GM12872 (cell line): Measurements from ENCODE around the gene RUNX3.

Experiments
- CTCF ChIP-seq: IDR thresholded peaks from 3 replicates; pipeline ENCODE4 v1.5.1; 2011; ENCODE audit warnings: low read depth, mild to moderate bottlenecking, low read length, moderate library complexity; ENCODE audit not compliant: insufficient read depth

The RUNX3 gene

GRCh38 chr1:24966724-24967346, 36.8 kb upstream of the RUNX3 start:
- no peak for TF ChIP-seq CTCF

- TF ChIP-seq CTCF, result no peak
Observed at GRCh38 chr1:24966121-24966723, 36.1 kb upstream of the RUNX3 start.

GRCh38 chr1:24965571-24965930, 35.5 kb upstream of the RUNX3 start:
- TF ChIP-seq CTCF, result no peak

GRCh38 chr1:24964811-24965570, 34.9 kb upstream of the RUNX3 start:
- TF ChIP-seq CTCF, result no peak

- no peak for TF ChIP-seq CTCF
Observed at GRCh38 chr1:24963943-24964693, 34.0 kb upstream of the RUNX3 start.

- peak; percentile 60 for TF ChIP-seq CTCF
Observed at GRCh38 chr1:24963099-24963872, 33.2 kb upstream of the RUNX3 start.
